Measurements from ENCODE around the gene ERO1B.

DNA sequence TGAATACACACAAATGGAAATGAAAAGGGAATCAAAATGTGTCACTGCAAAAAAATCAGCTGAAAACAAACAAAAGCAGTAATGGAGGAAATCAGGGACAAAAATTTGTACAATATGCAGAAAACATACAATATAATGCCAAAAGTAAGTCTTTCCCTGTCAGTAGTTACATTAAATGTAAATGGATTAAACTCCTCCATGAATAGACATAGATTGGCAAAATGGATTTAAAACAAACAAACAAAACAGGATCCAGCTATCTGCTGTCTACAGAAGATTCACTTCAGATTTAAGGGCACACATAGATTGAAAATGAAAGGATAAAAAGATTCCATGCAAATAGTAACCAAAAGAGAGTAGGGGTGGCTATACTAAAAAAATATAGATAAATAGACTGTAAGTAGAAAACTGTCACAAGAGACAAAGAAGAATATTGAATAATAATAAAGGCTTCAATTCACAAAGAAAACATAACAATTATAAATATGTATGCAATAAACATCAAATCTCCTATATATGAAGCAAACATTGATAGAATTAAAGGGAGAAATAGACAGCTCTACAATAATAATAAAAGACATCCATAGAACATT is 42.2 kb upstream of the ERO1B start:
- TF ChIP-seq, protein P1, sequence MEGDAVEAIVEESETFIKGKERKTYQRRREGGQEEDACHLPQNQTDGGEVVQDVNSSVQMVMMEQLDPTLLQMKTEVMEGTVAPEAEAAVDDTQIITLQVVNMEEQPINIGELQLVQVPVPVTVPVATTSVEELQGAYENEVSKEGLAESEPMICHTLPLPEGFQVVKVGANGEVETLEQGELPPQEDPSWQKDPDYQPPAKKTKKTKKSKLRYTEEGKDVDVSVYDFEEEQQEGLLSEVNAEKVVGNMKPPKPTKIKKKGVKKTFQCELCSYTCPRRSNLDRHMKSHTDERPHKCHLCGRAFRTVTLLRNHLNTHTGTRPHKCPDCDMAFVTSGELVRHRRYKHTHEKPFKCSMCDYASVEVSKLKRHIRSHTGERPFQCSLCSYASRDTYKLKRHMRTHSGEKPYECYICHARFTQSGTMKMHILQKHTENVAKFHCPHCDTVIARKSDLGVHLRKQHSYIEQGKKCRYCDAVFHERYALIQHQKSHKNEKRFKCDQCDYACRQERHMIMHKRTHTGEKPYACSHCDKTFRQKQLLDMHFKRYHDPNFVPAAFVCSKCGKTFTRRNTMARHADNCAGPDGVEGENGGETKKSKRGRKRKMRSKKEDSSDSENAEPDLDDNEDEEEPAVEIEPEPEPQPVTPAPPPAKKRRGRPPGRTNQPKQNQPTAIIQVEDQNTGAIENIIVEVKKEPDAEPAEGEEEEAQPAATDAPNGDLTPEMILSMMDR (conservative IDR thresholded peaks at IDR 0.05; ENCODE audit: low read length), result no peak
- TF ChIP-seq EZH2phosphoT487 (IDR thresholded peaks at IDR 0.05; ENCODE audit: borderline replicate concordance), result no peak

Data from Loucy (cell line).